Activated B cell treated with CpG ODN at 0.5 μM for 24 hours (primary cell): ENCODE results near the gene FAM83D. TPM values are rescaled to one million over a fixed set of nuclear protein-coding genes. Genes with fewer than 3 reads are reported as not detected.

ENCODE experiments used
- ATAC-seq: fragments of 200-7000 bp; cut with Tn5 transposase; one replicate; pipeline ENCODE4 v1.10.0; 2021; ENCODE audit warnings: low read depth, mild to moderate bottlenecking, moderate library complexity
- CTCF ChIA-PET: fragments of 350-600 bp; sonication (Branson Sonifier 250); formaldehyde crosslinking; loops from one replicate; lab custom pipeline; 2021; ENCODE audit warnings: antibody characterized with exemption; lab: Charles Lee
- POLR2A ChIA-PET: fragments of 350-600 bp; sonication (Branson Sonifier 250); formaldehyde crosslinking; loops from one replicate; lab custom pipeline; 2021; ENCODE audit warnings: antibody characterized with exemption; lab: Charles Lee
- DNase-seq: peaks from one replicate; pipeline ENCODE4 v3.0.0; 2022
- H3K27ac Mint-ChIP-seq: one replicate; pipeline ENCODE4 v1.8.0; 2020; ENCODE audit warnings: mixed read lengths
- H3K27me3 Mint-ChIP-seq: one replicate; pipeline ENCODE4 v1.8.0; 2021; ENCODE audit warnings: mixed read lengths
- H3K36me3 Mint-ChIP-seq: one replicate; pipeline ENCODE4 v1.8.0; 2021; ENCODE audit warnings: low read depth, mixed read lengths
- H3K4me1 Mint-ChIP-seq: one replicate; pipeline ENCODE4 v1.8.0; 2021; ENCODE audit warnings: mixed read lengths
- H3K4me3 Mint-ChIP-seq: one replicate; pipeline ENCODE4 v1.8.0; 2020; ENCODE audit warnings: mild to moderate bottlenecking, mixed read lengths
- H3K9me3 Mint-ChIP-seq: one replicate; pipeline ENCODE4 v1.8.0; 2020; ENCODE audit warnings: mixed read lengths
- intact Hi-C: fragments of 100-400 bp; cut with micrococcal nuclease; formaldehyde crosslinking; loops from one replicate; pipeline ENCODE4 v1.15.1; 2024
- total RNA-seq: library from RNA; stranded (reverse); gene quantifications from 2 replicates; pipeline ENCODE4 v1.2.3, GENCODE V29; 2022
- TF ChIP-seq, protein P1 (sequence below): fragments of 200-600 bp; IDR thresholded peaks from one replicate; pipeline ENCODE4 v1.8.0; 2022; ENCODE audit warnings: antibody characterized with exemption, mild to moderate bottlenecking

FAM83D gene
- total RNA-seq, 1 donor from 2014 or later, result 1.2 TPM

DNA sequence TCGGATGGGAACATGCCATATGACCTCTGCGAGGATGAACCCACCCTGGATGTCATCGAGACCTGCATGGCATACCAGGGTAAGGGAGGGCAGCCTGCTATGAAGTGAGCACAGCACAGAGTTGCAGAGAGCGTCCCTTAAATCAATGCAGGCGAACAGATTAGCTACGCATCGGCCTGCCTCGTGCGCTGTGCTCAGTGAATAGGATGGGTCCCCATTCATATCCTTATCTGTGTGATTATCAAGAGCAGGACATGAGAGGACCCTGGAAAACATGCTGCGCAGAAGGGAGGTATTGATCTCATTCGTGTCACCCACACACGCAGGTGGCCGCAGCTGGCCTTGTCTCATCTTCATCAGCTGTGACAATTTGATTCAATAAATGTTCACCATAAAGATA is 25.6 kb upstream of the FAM83D start:
- no peak for DNase-seq
- no peak overlapping the region for H3K27ac Mint-ChIP-seq
- ChIA-PET CTCF (interaction anchor here (1.4 kb wide), 1 partner anchor 8 kb away, joined by 4 read pairs; no protein-coding TSS in a partner anchor), POLR2A (no interaction called here)
- H3K9me3 Mint-ChIP-seq, result no peaks in the 10 kb centered on the region
- peaks cover 90% of the 10 kb centered on the region for H3K36me3 Mint-ChIP-seq
- H3K27me3 Mint-ChIP-seq, result no peaks in the 10 kb centered on the region
- TF ChIP-seq, protein P1, sequence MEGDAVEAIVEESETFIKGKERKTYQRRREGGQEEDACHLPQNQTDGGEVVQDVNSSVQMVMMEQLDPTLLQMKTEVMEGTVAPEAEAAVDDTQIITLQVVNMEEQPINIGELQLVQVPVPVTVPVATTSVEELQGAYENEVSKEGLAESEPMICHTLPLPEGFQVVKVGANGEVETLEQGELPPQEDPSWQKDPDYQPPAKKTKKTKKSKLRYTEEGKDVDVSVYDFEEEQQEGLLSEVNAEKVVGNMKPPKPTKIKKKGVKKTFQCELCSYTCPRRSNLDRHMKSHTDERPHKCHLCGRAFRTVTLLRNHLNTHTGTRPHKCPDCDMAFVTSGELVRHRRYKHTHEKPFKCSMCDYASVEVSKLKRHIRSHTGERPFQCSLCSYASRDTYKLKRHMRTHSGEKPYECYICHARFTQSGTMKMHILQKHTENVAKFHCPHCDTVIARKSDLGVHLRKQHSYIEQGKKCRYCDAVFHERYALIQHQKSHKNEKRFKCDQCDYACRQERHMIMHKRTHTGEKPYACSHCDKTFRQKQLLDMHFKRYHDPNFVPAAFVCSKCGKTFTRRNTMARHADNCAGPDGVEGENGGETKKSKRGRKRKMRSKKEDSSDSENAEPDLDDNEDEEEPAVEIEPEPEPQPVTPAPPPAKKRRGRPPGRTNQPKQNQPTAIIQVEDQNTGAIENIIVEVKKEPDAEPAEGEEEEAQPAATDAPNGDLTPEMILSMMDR, result no peak
- no peak overlapping the region for H3K4me3 Mint-ChIP-seq
- intact Hi-C loops, result no loop called here
- ATAC-seq, result no peak
- H3K4me1 Mint-ChIP-seq, result peaks cover 10% of the 10 kb centered on the region

DNA sequence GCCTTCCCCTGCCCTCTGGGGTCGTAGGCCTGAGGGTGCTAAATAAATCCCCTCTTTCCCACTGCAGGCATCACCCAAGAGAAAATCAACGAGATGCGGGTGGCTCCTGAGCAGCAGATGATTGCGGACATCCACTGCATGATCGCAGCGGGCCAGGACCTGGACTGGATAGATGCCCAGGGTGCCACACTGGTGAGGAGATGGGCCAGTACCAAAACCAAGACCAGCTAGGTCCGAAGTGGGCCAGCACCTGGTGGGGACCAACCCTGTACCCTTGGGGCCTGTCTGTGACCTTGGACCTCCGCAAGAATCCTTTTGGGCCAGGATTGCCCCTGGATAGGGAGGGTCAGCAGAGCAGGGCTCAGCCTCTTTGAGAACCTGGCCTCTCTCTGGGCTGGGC is 23.6 kb upstream of the FAM83D start:
- POLR2A ChIA-PET, result no interaction called here

GRCh38 chr20:38903335-38903734 is 22.9 kb upstream of the FAM83D start:
- H3K4me1 Mint-ChIP-seq, result peaks cover 3% of the 10 kb centered on the region
- DNase-seq, result no peak
- TF ChIP-seq, protein P1, result no peak
- ATAC-seq, result no peak
- H3K27me3 Mint-ChIP-seq, result no peaks in the 10 kb centered on the region
- ChIA-PET POLR2A (no interaction called here), CTCF (no interaction called here)
- H3K4me3 Mint-ChIP-seq, result no peak overlapping the region
- no peak overlapping the region for H3K27ac Mint-ChIP-seq
- peaks cover 92% of the 10 kb centered on the region for H3K36me3 Mint-ChIP-seq
- intact Hi-C loops, result no loop called here
- no peaks in the 10 kb centered on the region for H3K9me3 Mint-ChIP-seq

More for the DNA sequence above, 23.6 kb upstream of the FAM83D start:
- intact Hi-C loops, result no loop called here
- no peaks in the 10 kb centered on the region for H3K27me3 Mint-ChIP-seq
- peaks cover 92% of the 10 kb centered on the region for H3K36me3 Mint-ChIP-seq
- DNase-seq, result no peak
- ATAC-seq, result no peak
- H3K4me1 Mint-ChIP-seq, result peaks cover 4% of the 10 kb centered on the region
- no peak overlapping the region for H3K27ac Mint-ChIP-seq
- TF ChIP-seq, protein P1, result no peak
- no peaks in the 10 kb centered on the region for H3K9me3 Mint-ChIP-seq
- H3K4me3 Mint-ChIP-seq, result no peak overlapping the region
- CTCF ChIA-PET, result no interaction called here

- Mint-ChIP-seq H3K27me3 (no peaks in the 10 kb centered on the region), H3K36me3 (peaks cover 94% of the 10 kb centered on the region), H3K4me3 (no peak overlapping the region), H3K27ac (no peak overlapping the region), H3K9me3 (no peaks in the 10 kb centered on the region), H3K4me1 (peaks cover 3% of the 10 kb centered on the region)
- POLR2A ChIA-PET, result no interaction called here
- TF ChIP-seq, protein P1, result no peak
- intact Hi-C loops, result no loop called here
- no peak for DNase-seq
- no peak for ATAC-seq
- CTCF ChIA-PET, result no interaction called here
These were observed 20.8 kb upstream of the FAM83D start for GRCh38 chr20:38905375-38905774.

DNA sequence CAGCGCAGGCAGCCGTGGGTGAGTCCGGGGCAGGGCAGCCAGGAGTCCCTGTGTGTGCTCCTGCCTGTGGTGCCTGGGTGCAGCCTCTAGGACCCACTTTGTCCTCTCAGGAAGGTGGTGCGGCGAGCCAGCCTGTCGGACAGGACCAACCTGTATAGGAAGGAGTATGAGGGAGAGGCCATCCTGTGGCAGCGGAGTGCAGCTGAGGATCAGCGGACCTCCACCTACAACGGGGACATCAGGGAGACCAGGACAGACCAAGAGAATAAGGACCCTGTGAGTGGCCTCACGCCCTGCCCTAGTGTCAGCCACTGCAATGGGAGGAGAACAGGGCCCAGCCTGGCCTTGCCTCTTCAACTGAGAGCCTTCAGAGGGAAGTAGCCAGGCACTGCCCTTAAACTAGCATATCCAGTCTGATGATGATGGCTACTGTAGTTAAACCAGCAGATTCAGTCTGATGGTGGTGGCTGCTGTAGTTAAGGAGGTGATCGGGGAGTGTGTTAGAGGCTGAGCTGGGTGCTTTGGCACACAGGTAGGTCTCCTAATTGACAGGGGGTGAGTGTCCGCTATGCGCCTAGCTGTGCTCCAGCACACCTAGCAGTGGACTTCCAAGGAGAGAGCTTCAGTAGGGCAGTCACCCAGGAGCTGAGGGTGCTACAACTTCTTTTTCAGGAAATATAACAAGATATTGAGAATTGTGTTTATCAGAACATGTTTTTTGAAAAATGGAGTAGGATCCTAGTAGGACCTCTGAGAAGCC is 18.1 kb upstream of the FAM83D start:
- no peak for DNase-seq
- CTCF ChIA-PET, result interaction anchor here (1.1 to 1.6 kb wide), 2 partner anchors 8 to 103 kb away, joined by 3 to 4 read pairs; partner anchors contain the start of gene PPP1R16B
- TF ChIP-seq, protein P1, result no peak
- no peak for ATAC-seq
- no peaks in the 10 kb centered on the region for H3K4me1 Mint-ChIP-seq
- H3K36me3 Mint-ChIP-seq, result peaks cover 84% of the 10 kb centered on the region
- H3K27me3 Mint-ChIP-seq, result no peaks in the 10 kb centered on the region
- POLR2A ChIA-PET, result no interaction called here
- H3K4me3 Mint-ChIP-seq, result no peak overlapping the region
- no peaks in the 10 kb centered on the region for H3K9me3 Mint-ChIP-seq
- peak overlapping the region; percentile 37 for H3K27ac Mint-ChIP-seq
- intact Hi-C loops, result no loop called here
